ENCODE measurements around the gene BBLN. TPM values are rescaled to one million over a fixed set of nuclear protein-coding genes. Genes with fewer than 3 reads are reported as not detected.

The BBLN gene
- total and polyA plus RNA-seq, 2 of the 4 experiments (the other 2 are of a cell fraction), result 25.1 to 103 TPM

- no peak overlapping the region for H2AK9ac ChIP-seq (replicated peaks; ENCODE audit: low read depth, low read length, poor library complexity)
- no peaks in the 10 kb centered on the region for H3K27me3 ChIP-seq (ENCODE audit: control insufficient read depth, insufficient read depth, low read length)
- no peak overlapping the region for H2BK15ac ChIP-seq (ENCODE audit: low read depth, low read length)
- no peak overlapping the region for H3K27ac ChIP-seq (ENCODE audit: insufficient read depth, low read length)
- POLR2A ChIA-PET (ENCODE audit: unreplicated experiment), result no interaction called here
- no TSS peak for BruUV-seq (replicated peaks)
- CTCF ChIA-PET, result no interaction called here
- H3K56ac ChIP-seq (ENCODE audit: extremely low read depth, insufficient read depth, low read length), result no peak overlapping the region
- in situ Hi-C loops (cut with MboI; ENCODE audit: low sequenced_read_pairs), result no loop called here
- H2BK20ac ChIP-seq (ENCODE audit: low read depth, low read length), result no peak overlapping the region
- H3K36me3 ChIP-seq (ENCODE audit: control insufficient read depth, insufficient read depth, low read length), result peaks cover 49% of the 10 kb centered on the region
- no peak for ATAC-seq (ENCODE audit: low read depth)
- TF ChIP-seq FOS (IDR thresholded peaks at IDR 0.05; ENCODE audit: low read depth, low read length) (no peak), USF2 (IDR thresholded peaks at IDR 0.05; ENCODE audit: low read depth, low read length) (no peak), CEBPB (IDR thresholded peaks at IDR 0.05; ENCODE audit: low read depth, low read length) (no peak), MXI1 (IDR thresholded peaks at IDR 0.05; ENCODE audit: borderline replicate concordance, low read depth, low read length) (no peak)
- no peak overlapping the region for H2AFZ ChIP-seq (replicated peaks; ENCODE audit: low read length, poor library complexity)
- no peak overlapping the region for H3K18ac ChIP-seq (ENCODE audit: low read depth, low read length)
- H3K79me1 ChIP-seq (ENCODE audit: low read depth in 1 of 2, low read length in 2 of 2), result peaks cover 10 to 53% of the 10 kb centered on the region in 2 experiments
- no peak overlapping the region for H3K4me3 ChIP-seq (ENCODE audit: insufficient read depth, low read depth, low read length)
- H2BK120ac ChIP-seq (ENCODE audit: low read depth, low read length), result no peak overlapping the region
- peaks cover 5% of the 10 kb centered on the region for H3K9me1 ChIP-seq (ENCODE audit: insufficient read depth, low read length)
- H4K5ac ChIP-seq (ENCODE audit: low read depth, low read length), result no peak overlapping the region
- H3K14ac ChIP-seq (replicated peaks; ENCODE audit: low read depth, low read length), result no peak overlapping the region
- peaks cover 11% of the 10 kb centered on the region for H4K20me1 ChIP-seq (ENCODE audit: insufficient read depth, low read length)
- no peak overlapping the region for H2BK5ac ChIP-seq (ENCODE audit: low read depth, low read length, poor library complexity, severe bottlenecking)
- intact Hi-C loops (cut with micrococcal nuclease), result no loop called here
- no peak overlapping the region for H3K9ac ChIP-seq (ENCODE audit: low read depth, low read length)
- no peaks in the 10 kb centered on the region for H3K9me3 ChIP-seq (ENCODE audit: control insufficient read depth, insufficient read depth, low read length)
- H4K91ac ChIP-seq (ENCODE audit: insufficient read depth, low read depth, low read length), result no peak overlapping the region
- no peak overlapping the region for H3K4ac ChIP-seq (ENCODE audit: low read depth, low read length)
- H3K4me2 ChIP-seq (ENCODE audit: low read depth, low read length), result no peak overlapping the region
- H4K8ac ChIP-seq (ENCODE audit: low read depth in 2 of 2, low read length in 2 of 2), result no peak overlapping the region
- 100% methylated on average over 2 of the region's 6 CpGs; no CpG with 5 or more reads in 1 of the 2 experiments for WGBS, 2 experiments (ENCODE audit: extremely low coverage in 2 of 2, insufficient read length in 1 of 2)
- peaks cover 1% of the 10 kb centered on the region; the same call in 1 of the 2 replicates for H3K4me1 ChIP-seq (ENCODE audit: control insufficient read depth, insufficient read depth, low read length)
- no peak for DNase-seq
- no peak overlapping the region for H3K23ac ChIP-seq (ENCODE audit: low read depth, low read length)
- dilution Hi-C loops (cut with HindIII; ENCODE audit: low sequenced_read_pairs, unreplicated experiment), result no loop called here
- H2AK5ac ChIP-seq (ENCODE audit: low read depth, low read length), result no peak overlapping the region
These were observed 3.0 kb downstream of the BBLN start for GRCh38 chr9:128163027-128163515.
